GM19099 (cell line): ENCODE results near the gene MYCN.

Experiments used
- POLR2A ChIP-seq: IDR thresholded peaks from 3 replicates; pipeline ENCODE4 v1.6.1; 2011; ENCODE audit warnings: low read depth; ENCODE audit not compliant: insufficient read length; ENCODE audit errors: extremely low read depth

The MYCN gene

GRCh38 chr2:15959331-15960153 lies 19.2 kb downstream of the MYCN start:
- no peak for TF ChIP-seq POLR2A

- no peak for TF ChIP-seq POLR2A
Observed at GRCh38 chr2:15963977-15964670, 23.8 kb downstream of the MYCN start.

GRCh38 chr2:15964936-15965563 lies 24.7 kb downstream of the MYCN start:
- no peak for TF ChIP-seq POLR2A

- no peak for TF ChIP-seq POLR2A
Observed at GRCh38 chr2:15965564-15966019, 25.2 kb downstream of the MYCN start.

- no peak for TF ChIP-seq POLR2A
Observed at GRCh38 chr2:15967415-15968279, 27.3 kb downstream of the MYCN start.

GRCh38 chr2:15968280-15969178 lies 28.2 kb downstream of the MYCN start:
- no peak for TF ChIP-seq POLR2A

GRCh38 chr2:15969214-15969613 lies 28.9 kb downstream of the MYCN start:
- no peak for TF ChIP-seq POLR2A

- no peak for TF ChIP-seq POLR2A
Observed at GRCh38 chr2:15970701-15971100, 30.4 kb downstream of the MYCN start.

GRCh38 chr2:15971351-15971750 lies 31.0 kb downstream of the MYCN start:
- no peak for TF ChIP-seq POLR2A

GRCh38 chr2:15971831-15972522 lies 31.6 kb downstream of the MYCN start:
- TF ChIP-seq POLR2A = no peak

GRCh38 chr2:15973481-15974401 lies 33.4 kb downstream of the MYCN start:
- no peak for TF ChIP-seq POLR2A

- no peak for TF ChIP-seq POLR2A
Observed at GRCh38 chr2:15974565-15975260, 34.4 kb downstream of the MYCN start.

- TF ChIP-seq POLR2A = no peak
Observed at GRCh38 chr2:15975261-15975600, 34.9 kb downstream of the MYCN start.
